H1 (cell line): ENCODE data around the gene LINGO4.

Source experiments
- EZH2 ChIP-seq: fragments of 200-600 bp; sonication (generic); IDR thresholded peaks from 2 replicates; pipeline ENCODE4 v1.7.1; 2012; ENCODE audit warnings: low read depth, mild to moderate bottlenecking, moderate library complexity, low read length, inconsistent platforms; ENCODE audit not compliant: severe bottlenecking
- KDM1A ChIP-seq: fragments of 200-600, 300-600 bp; sonication (generic); IDR thresholded peaks from 2 replicates; pipeline ENCODE4 v1.7.1; 2016; ENCODE audit warnings: mild to moderate bottlenecking, low read length, borderline replicate concordance
- NRF1 ChIP-seq: IDR thresholded peaks from 2 replicates; pipeline ENCODE4 v1.6.1; 2011; ENCODE audit warnings: mild to moderate bottlenecking, low read depth, low read length, improper control_type of control experiment

GRCh38 chr1:151809290-151809984 is 4.2 kb upstream of the LINGO4 start:
- TF ChIP-seq NRF1 = no peak
- TF ChIP-seq KDM1A = no peak
- TF ChIP-seq EZH2 = no peak
